Neural crest cell (in vitro differentiated cells): ENCODE measurements around the gene CSNK1G1. TPM values are rescaled to one million over a fixed set of nuclear protein-coding genes. Genes with fewer than 3 reads are reported as not detected.
A peak's percentile ranks its signal among the peaks of the same experiment; 100 is the strongest.
"Not testable (repeated sequence)": the region's sequence is repeated elsewhere in the genome, so short reads cannot be mapped to it uniquely, and the experiment has no call there.

Source experiments
- DNase-seq: peaks from one replicate; pipeline ENCODE4 v3.0.0; 2021; ENCODE audit warnings: low read depth, mixed read lengths, low spot score
- H3K27ac Mint-ChIP-seq: one replicate; pipeline ENCODE4 v1.8.0; 2021; ENCODE audit warnings: mild to moderate bottlenecking, mixed read lengths; ENCODE audit not compliant: unreplicated experiment
- H3K27me3 Mint-ChIP-seq: 2 replicates; pipeline ENCODE4 v1.8.0; 2021; ENCODE audit warnings: low read depth, mild to moderate bottlenecking, mixed read lengths
- H3K36me3 Mint-ChIP-seq: 2 replicates; pipeline ENCODE4 v1.8.0; 2021; ENCODE audit warnings: low read depth, mild to moderate bottlenecking, mixed read lengths
- H3K4me1 Mint-ChIP-seq: 2 replicates; pipeline ENCODE4 v1.8.0; 2021; ENCODE audit warnings: mixed read lengths
- H3K4me3 Mint-ChIP-seq: one replicate; pipeline ENCODE4 v1.8.0; 2021; ENCODE audit warnings: mild to moderate bottlenecking, mixed read lengths
- H3K9me3 Mint-ChIP-seq: 2 replicates; pipeline ENCODE4 v1.8.0; 2021; ENCODE audit warnings: mixed read lengths
- CTCF ChIP-seq: fragments of 200-600 bp; sonication (generic); conservative IDR thresholded peaks from 2 replicates; pipeline ENCODE4 v1.5.0; 2021; ENCODE audit warnings: antibody characterized with exemption, mild to moderate bottlenecking
- total RNA-seq: library from RNA; stranded (reverse); gene quantifications from 2 replicates; pipeline ENCODE4 v1.2.1, GENCODE V29; 2021

CSNK1G1 gene
- total RNA-seq, 1 donor from 2014 or later: 15.5 TPM

GRCh38 chr15:64122936-64123351 lies 233.0 kb downstream of the CSNK1G1 start:
- Mint-ChIP-seq H3K27me3 (no peaks in the 10 kb centered on the region), H3K4me1 (peaks cover 43% of the 10 kb centered on the region), H3K36me3 (peaks cover 23% of the 10 kb centered on the region), H3K27ac (no peak overlapping the region), H3K4me3 (peak overlapping the region; percentile 57), H3K9me3 (no peaks in the 10 kb centered on the region)
- DNase-seq: no peak
- TF ChIP-seq CTCF: no peak

DNA sequence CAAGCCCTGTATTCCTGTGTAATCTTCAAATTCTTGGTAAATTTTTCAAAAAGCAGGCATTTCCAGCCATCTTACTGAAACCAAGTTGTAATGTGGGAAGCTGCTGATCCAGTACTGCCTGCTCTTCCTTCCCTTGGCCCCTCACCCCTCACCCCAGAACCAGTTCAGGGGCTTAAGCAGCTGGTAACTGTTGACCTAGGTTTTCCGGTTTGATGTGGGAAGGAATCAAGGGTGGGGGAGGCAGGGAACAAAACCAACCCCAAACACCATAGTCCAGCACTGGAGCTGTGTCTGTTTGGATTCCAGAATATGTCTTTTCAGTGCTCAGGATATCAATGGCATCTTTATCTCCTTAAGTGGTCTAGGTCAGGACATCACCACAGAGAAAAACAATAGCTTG lies 233.5 kb downstream of the CSNK1G1 start:
- no peaks in the 10 kb centered on the region for H3K27me3 Mint-ChIP-seq
- DNase-seq: no peak
- no peaks in the 10 kb centered on the region for H3K9me3 Mint-ChIP-seq
- no peak for TF ChIP-seq CTCF
- peak overlapping the region; percentile 88 for H3K27ac Mint-ChIP-seq
- peak overlapping the region; percentile 57 for H3K4me3 Mint-ChIP-seq
- peaks cover 43% of the 10 kb centered on the region for H3K4me1 Mint-ChIP-seq
- H3K36me3 Mint-ChIP-seq: peaks cover 25% of the 10 kb centered on the region

DNA sequence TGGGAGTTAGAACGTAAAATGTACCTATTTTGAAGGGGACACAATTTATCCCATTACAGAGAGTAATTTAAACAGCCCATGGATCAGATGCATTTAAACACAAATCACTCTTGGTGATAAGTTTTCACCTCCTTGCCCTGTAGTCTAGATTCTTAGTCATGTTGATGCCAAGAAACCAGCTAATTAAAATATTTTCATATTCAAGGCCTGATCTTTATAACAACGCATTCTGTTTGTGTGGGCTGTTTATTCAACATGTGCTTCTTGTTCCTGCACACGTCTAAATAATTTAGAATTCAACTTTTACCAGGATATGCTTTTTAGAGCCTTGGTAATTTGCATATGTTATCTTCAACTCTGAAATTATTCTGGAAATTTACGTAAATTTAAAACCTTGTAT lies 234.4 kb downstream of the CSNK1G1 start:
- no peak overlapping the region for H3K27ac Mint-ChIP-seq
- DNase-seq: no peak
- no peaks in the 10 kb centered on the region for H3K9me3 Mint-ChIP-seq
- TF ChIP-seq CTCF: no peak
- H3K4me1 Mint-ChIP-seq: peaks cover 43% of the 10 kb centered on the region
- no peaks in the 10 kb centered on the region for H3K27me3 Mint-ChIP-seq
- peaks cover 27% of the 10 kb centered on the region for H3K36me3 Mint-ChIP-seq
- no peak overlapping the region for H3K4me3 Mint-ChIP-seq

DNA sequence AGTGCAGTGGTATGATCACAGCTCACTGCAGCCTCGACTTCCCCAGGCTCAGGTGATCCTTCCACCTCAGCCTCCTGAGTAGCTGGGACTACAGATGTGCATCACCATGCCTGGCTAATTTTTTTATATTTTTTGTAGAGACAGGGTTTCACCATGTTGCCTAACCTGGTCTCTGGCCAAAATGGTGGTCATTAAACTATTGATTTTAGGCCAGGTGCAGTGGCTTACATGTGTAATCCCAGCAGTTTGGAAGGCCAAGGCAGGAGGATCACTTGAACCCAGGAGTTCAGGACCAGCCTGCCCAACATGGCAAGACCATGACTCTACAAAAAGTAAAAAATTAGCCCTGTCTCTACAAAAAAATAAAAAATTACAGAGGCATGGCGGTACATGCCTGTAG lies 235.7 kb downstream of the CSNK1G1 start:
- H3K9me3 Mint-ChIP-seq, H3K27ac Mint-ChIP-seq, H3K4me3 Mint-ChIP-seq, H3K27me3 Mint-ChIP-seq, DNase-seq: not testable (repeated sequence)
- Mint-ChIP-seq H3K4me1 (peaks cover 36% of the 10 kb centered on the region), H3K36me3 (peaks cover 22% of the 10 kb centered on the region)

GRCh38 chr15:64117759-64118487 lies 238.1 kb downstream of the CSNK1G1 start:
- no peaks in the 10 kb centered on the region for H3K27me3 Mint-ChIP-seq
- peaks cover 28% of the 10 kb centered on the region for H3K36me3 Mint-ChIP-seq
- peaks cover 18% of the 10 kb centered on the region for H3K4me1 Mint-ChIP-seq
- no peak for TF ChIP-seq CTCF
- no peak for DNase-seq
- no peak overlapping the region for H3K4me3 Mint-ChIP-seq
- no peaks in the 10 kb centered on the region for H3K9me3 Mint-ChIP-seq
- no peak overlapping the region for H3K27ac Mint-ChIP-seq

Other genes starting within 250 kb of the CSNK1G1 start
- gene SNX22, start 204.4 kb downstream of the CSNK1G1 start, total RNA-seq: 12.7 and 12.9 TPM in 2 replicates
- 398 and 406 TPM in 2 replicates for gene PPIB, start 193.2 kb downstream of the CSNK1G1 start, total RNA-seq
- 84.3 and 88.4 TPM in 2 replicates for gene PCLAF, start 25.3 kb upstream of the CSNK1G1 start, total RNA-seq
- gene TRIP4, start 31.7 kb upstream of the CSNK1G1 start, total RNA-seq: 19.4 and 20.8 TPM in 2 replicates
- gene ZNF609, start 104.4 kb upstream of the CSNK1G1 start, total RNA-seq: 43.0 and 50.7 TPM in 2 replicates